ENCODE data around the gene FTCDNL1.

FTCDNL1 gene

GRCh38 chr2:199744724-199745123 is 106.3 kb downstream of the FTCDNL1 start:
- Histone ChIP-seq H3K9ac (ENCODE audit: low read length) (no peak overlapping the region), H3K4me3 (ENCODE audit: low read length) (no peak overlapping the region), H3F3A (ENCODE audit: insufficient read depth, low read length) (no peaks in the 10 kb centered on the region), H3K4me2 (ENCODE audit: low read depth, low read length) (no peak overlapping the region), H3K4me1 (ENCODE audit: low read length) (no peaks in the 10 kb centered on the region), H4K20me1 (ENCODE audit: insufficient read depth, low read length) (no peaks in the 10 kb centered on the region), H3K27ac (ENCODE audit: low read length) (no peak overlapping the region), H3K79me2 (ENCODE audit: low read length) (no peaks in the 10 kb centered on the region), H2AFZ (ENCODE audit: low read length) (no peak overlapping the region), H3K36me3 (replicated peaks; ENCODE audit: insufficient read depth, low read length) (no peaks in the 10 kb centered on the region), H3K9me2 (replicated peaks; ENCODE audit: insufficient read depth, low read length) (no peaks in the 10 kb centered on the region), H3K27me3 (replicated peaks; ENCODE audit: insufficient read depth, low read length) (no peaks in the 10 kb centered on the region), H3K9me3 (replicated peaks; ENCODE audit: insufficient read depth, low read length) (no peaks in the 10 kb centered on the region)
- TF ChIP-seq EZH2phosphoT487 (IDR thresholded peaks at IDR 0.05; ENCODE audit: low read length), result no peak
- no peak for TF ChIP-seq EZH2 (optimal IDR thresholded peaks at IDR 0.05; ENCODE audit: low read depth, low read length)
- no peak for TF ChIP-seq CTCF (IDR thresholded peaks at IDR 0.05; ENCODE audit: low read length)
- DNase-seq, result no peak

GRCh38 chr2:199744260-199744659 is 106.7 kb downstream of the FTCDNL1 start:
- Histone ChIP-seq H3K9ac (ENCODE audit: low read length) (no peak overlapping the region), H3K79me2 (ENCODE audit: low read length) (no peaks in the 10 kb centered on the region), H3K4me3 (ENCODE audit: low read length) (no peak overlapping the region), H3K27me3 (replicated peaks; ENCODE audit: insufficient read depth, low read length) (no peaks in the 10 kb centered on the region), H3F3A (ENCODE audit: insufficient read depth, low read length) (no peaks in the 10 kb centered on the region), H3K4me1 (ENCODE audit: low read length) (no peaks in the 10 kb centered on the region), H3K4me2 (ENCODE audit: low read depth, low read length) (no peak overlapping the region), H2AFZ (ENCODE audit: low read length) (no peak overlapping the region), H3K36me3 (replicated peaks; ENCODE audit: insufficient read depth, low read length) (no peaks in the 10 kb centered on the region), H3K9me3 (replicated peaks; ENCODE audit: insufficient read depth, low read length) (no peaks in the 10 kb centered on the region), H3K27ac (ENCODE audit: low read length) (no peak overlapping the region), H3K9me2 (replicated peaks; ENCODE audit: insufficient read depth, low read length) (no peaks in the 10 kb centered on the region), H4K20me1 (ENCODE audit: insufficient read depth, low read length) (no peaks in the 10 kb centered on the region)
- DNase-seq, result no peak
- TF ChIP-seq CTCF (IDR thresholded peaks at IDR 0.05; ENCODE audit: low read length) (no peak), EZH2 (optimal IDR thresholded peaks at IDR 0.05; ENCODE audit: low read depth, low read length) (no peak), EZH2phosphoT487 (IDR thresholded peaks at IDR 0.05; ENCODE audit: low read length) (no peak)

- Histone ChIP-seq H3K4me3 (ENCODE audit: low read length) (no peak overlapping the region), H3K4me2 (ENCODE audit: low read depth, low read length) (no peak overlapping the region), H3K9me3 (replicated peaks; ENCODE audit: insufficient read depth, low read length) (no peaks in the 10 kb centered on the region), H3K27me3 (replicated peaks; ENCODE audit: insufficient read depth, low read length) (no peaks in the 10 kb centered on the region), H4K20me1 (ENCODE audit: insufficient read depth, low read length) (no peaks in the 10 kb centered on the region), H3K9ac (ENCODE audit: low read length) (no peak overlapping the region), H3K27ac (ENCODE audit: low read length) (no peak overlapping the region), H3K36me3 (replicated peaks; ENCODE audit: insufficient read depth, low read length) (no peaks in the 10 kb centered on the region), H3F3A (ENCODE audit: insufficient read depth, low read length) (no peaks in the 10 kb centered on the region), H3K4me1 (ENCODE audit: low read length) (no peaks in the 10 kb centered on the region), H3K9me2 (replicated peaks; ENCODE audit: insufficient read depth, low read length) (no peaks in the 10 kb centered on the region), H2AFZ (ENCODE audit: low read length) (no peak overlapping the region), H3K79me2 (ENCODE audit: low read length) (no peaks in the 10 kb centered on the region)
- no peak for DNase-seq
- TF ChIP-seq CTCF (IDR thresholded peaks at IDR 0.05; ENCODE audit: low read length) (no peak), EZH2phosphoT487 (IDR thresholded peaks at IDR 0.05; ENCODE audit: low read length) (no peak), EZH2 (optimal IDR thresholded peaks at IDR 0.05; ENCODE audit: low read depth, low read length) (no peak)
These were observed 107.4 kb downstream of the FTCDNL1 start for GRCh38 chr2:199743415-199744120.
